HCT116 (cell line): ENCODE measurements around the gene TMEM258.

Experiments
- EGR1 ChIP-seq: IDR thresholded peaks from 2 replicates; pipeline ENCODE4 v1.6.1; 2012; ENCODE audit warnings: low read depth
- EZH2phosphoT487 ChIP-seq: fragments of 200-600 bp; IDR thresholded peaks from 2 replicates; pipeline ENCODE4 v1.6.1; 2018; ENCODE audit warnings: antibody characterized with exemption, borderline replicate concordance
- JUND ChIP-seq: IDR thresholded peaks from 2 replicates; pipeline ENCODE4 v1.6.1; 2012
- POLR2AphosphoS5 ChIP-seq: IDR thresholded peaks from 2 replicates; pipeline ENCODE4 v1.6.1; 2011; ENCODE audit warnings: mild to moderate bottlenecking, low read depth, low read length, moderate library complexity
- RAD21 ChIP-seq: IDR thresholded peaks from 2 replicates; pipeline ENCODE4 v1.6.1; 2012; ENCODE audit warnings: low read depth, mild to moderate bottlenecking
- ZFX ChIP-seq: fragments of 450-650 bp; IDR thresholded peaks from 2 replicates; pipeline ENCODE4 v1.6.1; 2017
- TF ChIP-seq, protein P1 (sequence below): IDR thresholded peaks from 2 replicates; pipeline ENCODE4 v1.6.1; 2011; ENCODE audit warnings: mild to moderate bottlenecking, low read length, moderate library complexity; ENCODE audit not compliant: insufficient replicate concordance; ENCODE audit errors: extremely low read depth
- TF ChIP-seq, protein P2 (sequence below), 3 experiments: fragments of 200-600 bp in 1 of 3; sonication (generic) in 1 of 3; IDR thresholded peaks in 2 of 3; conservative IDR thresholded peaks in 1 of 3; 2 replicates each; pipeline ENCODE4 v1.5.1; 2012 to 2017; ENCODE audit warnings: low read depth in 2 of 3, low read length in 2 of 3, antibody characterized with exemption in 1 of 3, borderline replicate concordance in 1 of 3, control low read depth in 1 of 3, mild to moderate bottlenecking in 1 of 3, mixed read lengths in 1 of 3, mixed run types in 1 of 3, moderate library complexity in 1 of 3; ENCODE audit not compliant: insufficient read depth in 1 of 3
- TF ChIP-seq, protein P3 (sequence below): IDR thresholded peaks from 2 replicates; pipeline ENCODE4 v1.6.1; 2012
- TF ChIP-seq, protein P4 (sequence below): IDR thresholded peaks from 2 replicates; pipeline ENCODE4 v1.6.1; 2012

DNA sequence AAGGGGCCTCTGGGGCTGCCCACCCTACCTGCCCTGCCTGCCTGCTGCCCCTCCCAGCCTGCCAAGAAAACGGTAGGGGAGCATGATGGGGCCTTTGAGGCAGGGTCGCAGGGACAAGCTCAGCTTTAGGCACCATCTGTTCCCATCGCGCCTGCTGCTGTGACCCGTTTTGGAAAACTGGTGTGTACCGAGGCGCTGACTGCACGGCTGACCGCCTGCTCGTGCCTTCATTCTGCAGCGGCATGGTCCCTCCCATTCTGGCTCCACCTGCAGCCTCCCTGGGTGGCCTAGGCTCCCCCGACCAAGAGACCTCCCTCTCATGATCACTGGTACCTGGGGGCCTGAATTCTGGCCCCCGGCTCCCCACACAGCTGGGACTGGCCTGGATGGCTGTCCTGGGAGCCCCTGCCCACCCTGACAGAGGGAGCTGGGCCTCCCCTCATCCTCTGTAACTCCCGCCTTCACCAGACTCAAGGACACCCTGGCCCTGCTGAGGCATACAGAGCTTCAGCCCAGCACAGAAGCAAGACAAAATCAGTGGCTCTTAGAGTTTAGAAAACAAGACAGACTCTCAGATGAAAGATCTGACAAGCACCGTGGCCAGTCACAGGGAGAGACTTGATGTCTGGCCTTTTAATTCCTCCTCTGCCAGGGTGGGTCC, 46.5 kb downstream of the TMEM258 start:
- TF ChIP-seq, protein P1, sequence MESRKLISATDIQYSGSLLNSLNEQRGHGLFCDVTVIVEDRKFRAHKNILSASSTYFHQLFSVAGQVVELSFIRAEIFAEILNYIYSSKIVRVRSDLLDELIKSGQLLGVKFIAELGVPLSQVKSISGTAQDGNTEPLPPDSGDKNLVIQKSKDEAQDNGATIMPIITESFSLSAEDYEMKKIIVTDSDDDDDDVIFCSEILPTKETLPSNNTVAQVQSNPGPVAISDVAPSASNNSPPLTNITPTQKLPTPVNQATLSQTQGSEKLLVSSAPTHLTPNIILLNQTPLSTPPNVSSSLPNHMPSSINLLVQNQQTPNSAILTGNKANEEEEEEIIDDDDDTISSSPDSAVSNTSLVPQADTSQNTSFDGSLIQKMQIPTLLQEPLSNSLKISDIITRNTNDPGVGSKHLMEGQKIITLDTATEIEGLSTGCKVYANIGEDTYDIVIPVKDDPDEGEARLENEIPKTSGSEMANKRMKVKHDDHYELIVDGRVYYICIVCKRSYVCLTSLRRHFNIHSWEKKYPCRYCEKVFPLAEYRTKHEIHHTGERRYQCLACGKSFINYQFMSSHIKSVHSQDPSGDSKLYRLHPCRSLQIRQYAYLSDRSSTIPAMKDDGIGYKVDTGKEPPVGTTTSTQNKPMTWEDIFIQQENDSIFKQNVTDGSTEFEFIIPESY, result no peak
- TF ChIP-seq, protein P2, sequence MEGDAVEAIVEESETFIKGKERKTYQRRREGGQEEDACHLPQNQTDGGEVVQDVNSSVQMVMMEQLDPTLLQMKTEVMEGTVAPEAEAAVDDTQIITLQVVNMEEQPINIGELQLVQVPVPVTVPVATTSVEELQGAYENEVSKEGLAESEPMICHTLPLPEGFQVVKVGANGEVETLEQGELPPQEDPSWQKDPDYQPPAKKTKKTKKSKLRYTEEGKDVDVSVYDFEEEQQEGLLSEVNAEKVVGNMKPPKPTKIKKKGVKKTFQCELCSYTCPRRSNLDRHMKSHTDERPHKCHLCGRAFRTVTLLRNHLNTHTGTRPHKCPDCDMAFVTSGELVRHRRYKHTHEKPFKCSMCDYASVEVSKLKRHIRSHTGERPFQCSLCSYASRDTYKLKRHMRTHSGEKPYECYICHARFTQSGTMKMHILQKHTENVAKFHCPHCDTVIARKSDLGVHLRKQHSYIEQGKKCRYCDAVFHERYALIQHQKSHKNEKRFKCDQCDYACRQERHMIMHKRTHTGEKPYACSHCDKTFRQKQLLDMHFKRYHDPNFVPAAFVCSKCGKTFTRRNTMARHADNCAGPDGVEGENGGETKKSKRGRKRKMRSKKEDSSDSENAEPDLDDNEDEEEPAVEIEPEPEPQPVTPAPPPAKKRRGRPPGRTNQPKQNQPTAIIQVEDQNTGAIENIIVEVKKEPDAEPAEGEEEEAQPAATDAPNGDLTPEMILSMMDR (IDR thresholded peaks at IDR 0.05 in 2 of 3, conservative IDR thresholded peaks at IDR 0.05 in 1 of 3; ENCODE audit: borderline replicate concordance in 1 of 3, insufficient read depth in 1 of 3, low read depth in 2 of 3, low read length in 2 of 3), result no peak
- TF ChIP-seq POLR2AphosphoS5 (no peak), EZH2phosphoT487 (no peak), RAD21 (no peak), JUND (no peak), EGR1 (no peak), ZFX (no peak)
- TF ChIP-seq, protein P3, sequence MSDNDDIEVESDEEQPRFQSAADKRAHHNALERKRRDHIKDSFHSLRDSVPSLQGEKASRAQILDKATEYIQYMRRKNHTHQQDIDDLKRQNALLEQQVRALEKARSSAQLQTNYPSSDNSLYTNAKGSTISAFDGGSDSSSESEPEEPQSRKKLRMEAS, result no peak
- TF ChIP-seq, protein P4, sequence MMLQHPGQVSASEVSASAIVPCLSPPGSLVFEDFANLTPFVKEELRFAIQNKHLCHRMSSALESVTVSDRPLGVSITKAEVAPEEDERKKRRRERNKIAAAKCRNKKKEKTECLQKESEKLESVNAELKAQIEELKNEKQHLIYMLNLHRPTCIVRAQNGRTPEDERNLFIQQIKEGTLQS, result no peak
